Measurements from ENCODE around the gene SGO2. TPM values are rescaled to one million over a fixed set of nuclear protein-coding genes. Genes with fewer than 3 reads are reported as not detected.
"Not testable (repeated sequence)": the region's sequence is repeated elsewhere in the genome, so short reads cannot be mapped to it uniquely, and the experiment has no call there.

Gene SGO2
- polyA plus RNA-seq, 3 donors from 2014 or later, result 3.4 to 6.1 (median 4.3) TPM

DNA sequence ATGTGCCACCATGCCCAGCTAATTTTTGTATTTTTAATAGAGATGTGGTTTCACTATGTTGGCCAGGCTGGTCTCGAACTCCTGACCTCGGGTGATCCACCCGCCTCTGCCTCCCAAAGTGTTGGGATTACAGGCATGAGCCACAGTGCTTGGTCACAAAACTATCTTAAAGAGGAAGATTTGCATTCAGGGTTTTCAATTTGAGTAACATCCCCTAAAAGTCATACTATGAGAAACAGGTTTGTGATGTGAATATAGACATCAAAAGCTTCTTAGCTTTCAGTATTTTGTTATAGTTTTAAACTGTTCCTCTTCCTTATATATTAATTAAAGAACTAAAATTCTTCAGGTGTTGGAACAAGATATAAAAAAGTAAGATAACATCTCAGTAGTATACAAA is 84.2 kb downstream of the SGO2 start:
- peaks cover 3 to 17% (median 8%) of the 10 kb centered on the region in 3 donors for H3K27me3 Mint-ChIP-seq (ENCODE audit: low read depth in 3 of 3)
- not testable (repeated sequence) for H3K4me3 Mint-ChIP-seq, H3K27ac Mint-ChIP-seq, H3K9me3 Mint-ChIP-seq, H3K4me1 Mint-ChIP-seq, DNase-seq, H3K36me3 Mint-ChIP-seq

DNA sequence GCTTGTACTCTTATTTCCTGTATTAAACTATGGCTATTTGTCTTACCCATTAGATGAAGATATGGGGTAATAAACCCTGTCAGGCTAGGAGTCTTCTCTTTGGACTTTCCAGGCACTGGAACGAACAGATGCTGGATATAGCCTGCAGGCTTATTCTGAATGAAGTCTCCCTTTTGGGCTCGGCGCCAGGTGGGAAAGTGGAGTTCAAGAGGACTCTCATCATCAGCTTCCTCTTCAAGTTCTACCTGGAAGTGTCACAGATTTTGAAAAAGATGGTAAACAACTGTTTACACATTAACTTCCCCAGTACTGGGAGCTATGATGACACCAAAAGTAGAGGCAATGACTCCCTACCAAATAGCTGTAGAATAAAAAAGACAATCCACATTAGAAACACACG is 87.7 kb downstream of the SGO2 start:
- no peak overlapping the region for H3K27ac Mint-ChIP-seq
- peaks cover 0 to under 1% (median 0%) of the 10 kb centered on the region in 6 donors for H3K9me3 Mint-ChIP-seq
- H3K36me3 Mint-ChIP-seq, result no peaks in the 10 kb centered on the region
- H3K27me3 Mint-ChIP-seq (ENCODE audit: low read depth in 3 of 3), result peaks cover 3 to 12% (median 5%) of the 10 kb centered on the region in 3 donors
- no peak for DNase-seq
- no peak overlapping the region for H3K4me3 Mint-ChIP-seq
- peaks cover 17 to 22% of the 10 kb centered on the region in 2 donors for H3K4me1 Mint-ChIP-seq

DNA sequence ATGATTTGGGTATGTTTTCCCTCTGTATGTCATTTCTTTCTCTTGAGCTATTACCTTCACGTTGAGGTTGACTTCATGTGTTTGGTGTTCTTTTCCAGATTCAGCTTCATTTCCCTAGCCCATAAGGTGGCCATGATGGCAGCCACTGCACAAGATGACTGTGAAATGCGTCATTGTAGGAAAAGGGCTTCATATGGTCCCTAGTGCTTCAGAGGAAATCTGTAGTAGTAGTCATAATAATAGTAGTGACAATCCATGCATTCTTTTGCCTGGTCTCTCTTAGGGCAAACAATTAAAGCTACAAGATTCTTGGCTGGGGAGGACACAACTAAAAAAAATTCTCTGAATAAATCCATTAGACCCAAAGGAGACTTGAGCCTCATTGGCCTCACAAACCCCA is 88.2 kb downstream of the SGO2 start:
- Mint-ChIP-seq H3K4me3 (no peak overlapping the region), H3K27ac (no peak overlapping the region), H3K4me1 (peaks cover 17 to 22% of the 10 kb centered on the region in 2 donors), H3K9me3 (no peaks in the 10 kb centered on the region), H3K36me3 (no peaks in the 10 kb centered on the region), H3K27me3 (ENCODE audit: low read depth in 3 of 3) (peaks cover 3 to 12% (median 5%) of the 10 kb centered on the region in 3 donors)
- DNase-seq, result no peak

DNA sequence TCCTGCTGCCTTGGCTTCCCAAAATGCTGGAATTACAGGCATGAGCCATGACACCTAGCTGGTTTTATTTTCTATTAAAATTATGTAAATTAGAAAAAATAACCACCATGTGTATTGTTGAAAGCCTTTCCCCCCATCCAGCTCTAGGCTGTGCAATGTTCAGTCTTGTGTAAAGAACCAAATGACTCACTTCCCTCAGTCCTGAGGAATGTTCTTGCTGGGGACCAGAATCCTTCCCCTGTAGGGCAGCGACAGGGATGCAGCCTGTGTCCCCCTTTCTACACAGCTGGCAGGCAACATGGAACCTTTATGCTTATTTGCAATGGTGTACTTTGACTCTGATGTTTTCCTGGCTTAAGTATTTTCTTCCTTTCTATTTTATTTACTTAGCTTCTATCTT is 89.2 kb downstream of the SGO2 start:
- Mint-ChIP-seq H3K27ac (no peak overlapping the region), H3K4me1 (peaks cover 17 to 22% of the 10 kb centered on the region in 2 donors), H3K4me3 (no peak overlapping the region), H3K36me3 (no peaks in the 10 kb centered on the region), H3K27me3 (ENCODE audit: low read depth in 3 of 3) (peaks cover 1 to 9% (median 5%) of the 10 kb centered on the region in 3 donors), H3K9me3 (no peaks in the 10 kb centered on the region)
- DNase-seq, result no peak

DNA sequence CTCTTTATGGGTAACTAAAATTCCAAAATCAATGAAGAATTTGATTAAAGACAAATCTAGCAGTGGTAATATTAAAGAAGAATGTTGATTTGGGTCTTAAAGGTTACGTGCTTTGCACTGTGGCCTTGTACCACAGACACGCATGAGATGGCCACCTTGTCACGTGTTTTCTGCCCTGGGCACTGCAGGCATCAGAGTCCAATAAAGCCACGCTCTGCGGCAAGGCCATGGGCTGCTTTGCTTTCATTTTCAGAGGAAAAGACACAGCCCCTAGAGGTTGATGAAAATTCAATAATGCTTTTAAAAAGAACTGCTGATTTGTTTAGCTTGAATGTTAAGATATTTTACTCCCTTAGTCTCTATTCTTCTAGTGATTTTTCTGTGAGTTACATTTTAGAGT is 90.2 kb downstream of the SGO2 start:
- DNase-seq, result peak; percentile 0 to 4 (median 4)
- H3K9me3 Mint-ChIP-seq, result no peaks in the 10 kb centered on the region
- H3K4me1 Mint-ChIP-seq, result peaks cover 17 to 22% of the 10 kb centered on the region in 2 donors
- H3K4me3 Mint-ChIP-seq, result peak overlapping the region; percentile 4 to 52 (median 22)
- no peaks in the 10 kb centered on the region for H3K36me3 Mint-ChIP-seq
- peaks cover 0 to 9% (median 5%) of the 10 kb centered on the region in 3 donors for H3K27me3 Mint-ChIP-seq (ENCODE audit: low read depth in 3 of 3)
- peak overlapping the region in 2 of 6 donors; percentile 65 to 69 for H3K27ac Mint-ChIP-seq

DNA sequence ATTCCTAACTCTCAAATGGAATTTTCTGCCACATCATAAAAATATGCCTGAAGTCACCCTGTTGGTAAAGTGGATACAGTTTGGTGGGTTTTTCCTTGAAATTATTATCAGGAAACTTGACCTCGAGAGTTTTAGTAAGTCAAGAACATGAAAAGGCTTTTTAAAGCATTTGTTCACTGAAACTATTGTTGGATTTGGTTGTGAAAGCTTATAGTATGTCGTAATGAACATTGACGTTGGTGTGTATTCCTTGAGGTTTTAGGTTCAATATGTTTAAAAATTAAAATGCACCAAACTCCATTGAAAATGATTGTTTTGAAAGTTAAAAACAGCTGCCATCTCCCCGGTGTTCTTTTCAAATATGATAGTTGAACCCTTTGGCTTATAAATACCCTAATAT is 90.6 kb downstream of the SGO2 start:
- Mint-ChIP-seq H3K9me3 (no peaks in the 10 kb centered on the region), H3K4me3 (peak overlapping the region in 4 of 5 donors; percentile 5 to 52 (median 23)), H3K4me1 (peaks cover 17 to 22% of the 10 kb centered on the region in 2 donors), H3K36me3 (no peaks in the 10 kb centered on the region), H3K27ac (peak overlapping the region in 1 of 6 donors; percentile 65), H3K27me3 (ENCODE audit: low read depth in 3 of 3) (peaks cover 0 to 9% (median 5%) of the 10 kb centered on the region in 3 donors)
- no peak for DNase-seq

DNA sequence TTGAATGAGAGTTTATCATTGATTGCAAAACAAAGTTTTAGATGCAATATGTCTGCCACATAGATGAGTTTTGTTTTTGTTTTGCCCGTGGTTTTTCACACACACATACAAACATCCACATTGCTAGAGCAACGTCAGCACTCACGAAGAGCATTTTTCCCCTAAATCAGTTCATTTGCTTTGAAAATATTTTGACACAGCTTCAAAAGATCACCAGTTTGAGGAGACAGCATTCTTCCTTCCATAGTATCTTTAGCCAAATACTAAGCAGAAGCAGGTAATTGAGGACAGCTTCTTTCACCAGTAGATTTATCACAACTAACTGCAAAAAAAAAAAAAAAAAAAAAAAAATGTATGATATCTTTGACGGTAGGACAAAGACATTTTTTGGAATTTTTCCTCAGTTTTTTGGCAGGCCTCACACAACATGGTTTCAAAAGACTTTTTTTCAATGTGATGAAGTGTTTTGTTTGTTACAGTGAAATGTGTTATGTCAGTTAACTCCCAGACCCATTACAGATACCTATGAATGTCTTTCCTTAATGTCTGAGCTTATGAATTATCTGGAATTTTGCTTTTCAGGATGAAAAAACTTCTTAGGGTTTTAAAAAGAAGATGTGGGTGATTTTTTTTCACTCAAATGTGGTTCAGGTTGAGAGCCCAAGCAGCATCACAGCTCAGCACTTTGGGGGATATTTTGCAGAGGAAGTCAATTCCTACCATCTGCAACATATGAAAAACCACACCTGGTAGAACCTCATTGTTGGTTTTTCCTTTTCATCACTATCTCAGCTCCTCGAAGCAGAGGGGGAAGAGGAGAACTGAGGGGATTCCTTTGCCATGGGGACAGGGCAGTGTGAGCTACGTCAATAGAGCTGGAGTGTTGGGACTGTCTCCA is 91.4 kb downstream of the SGO2 start:
- peaks cover 0 to 4% (median 3%) of the 10 kb centered on the region in 3 donors for H3K27me3 Mint-ChIP-seq (ENCODE audit: low read depth in 3 of 3)
- peak overlapping the region in 1 of 6 donors; percentile 23 for H3K27ac Mint-ChIP-seq
- DNase-seq, result no peak
- peak overlapping the region in 2 of 5 donors; percentile 5 to 42 for H3K4me3 Mint-ChIP-seq
- no peaks in the 10 kb centered on the region for H3K36me3 Mint-ChIP-seq
- peaks cover 17 to 22% of the 10 kb centered on the region in 2 donors for H3K4me1 Mint-ChIP-seq
- no peaks in the 10 kb centered on the region for H3K9me3 Mint-ChIP-seq

DNA sequence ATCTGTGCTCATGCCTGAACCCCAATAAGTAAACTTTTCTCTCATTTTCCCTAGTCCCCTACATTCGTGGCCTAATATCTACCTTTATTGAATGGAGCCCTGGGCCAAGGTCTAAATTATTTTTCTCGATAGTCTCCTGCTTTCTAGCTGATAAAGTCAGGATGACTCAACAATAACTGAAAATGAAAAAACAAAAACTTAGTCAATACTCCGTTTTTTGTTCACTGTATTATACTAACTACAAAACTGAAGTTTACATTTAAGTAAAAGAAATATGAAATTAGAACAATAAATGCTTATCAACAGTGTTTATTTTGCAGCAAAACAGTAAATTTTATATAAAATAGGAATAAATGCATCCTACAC is 92.0 kb downstream of the SGO2 start:
- Mint-ChIP-seq H3K36me3 (no peaks in the 10 kb centered on the region), H3K9me3 (no peaks in the 10 kb centered on the region), H3K27ac (no peak overlapping the region), H3K27me3 (ENCODE audit: low read depth in 3 of 3) (peaks cover 0 to 4% (median 2%) of the 10 kb centered on the region in 3 donors), H3K4me1 (peaks cover 17 to 22% of the 10 kb centered on the region in 2 donors), H3K4me3 (no peak overlapping the region)
- no peak for DNase-seq

DNA sequence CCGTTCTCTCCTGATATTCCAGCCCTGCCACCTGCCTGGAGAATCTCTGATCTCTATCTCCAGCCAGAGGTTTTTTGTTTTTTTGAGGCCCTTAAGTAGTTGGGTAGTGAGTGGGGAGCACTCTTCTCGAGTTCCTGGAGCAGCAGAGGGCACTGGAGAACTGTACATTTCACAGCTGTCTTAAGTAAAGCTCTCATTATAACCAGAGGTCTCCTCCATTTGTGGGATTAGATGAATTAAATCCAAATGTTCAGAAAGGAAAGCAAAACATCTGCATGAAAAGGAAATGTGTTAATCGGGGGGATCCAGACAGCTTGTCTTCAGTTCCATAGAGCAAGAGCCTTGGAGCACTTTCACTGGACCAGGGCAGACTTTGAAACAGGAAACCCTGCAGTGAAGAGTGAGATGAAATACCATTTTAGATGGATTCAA is 92.6 kb downstream of the SGO2 start:
- Mint-ChIP-seq H3K36me3 (no peaks in the 10 kb centered on the region), H3K9me3 (no peaks in the 10 kb centered on the region), H3K4me1 (peaks cover 17 to 22% of the 10 kb centered on the region in 2 donors), H3K27ac (no peak overlapping the region), H3K4me3 (no peak overlapping the region), H3K27me3 (ENCODE audit: low read depth in 3 of 3) (peaks cover 0 to 3% (median 2%) of the 10 kb centered on the region in 3 donors)
- DNase-seq, result no peak

DNA sequence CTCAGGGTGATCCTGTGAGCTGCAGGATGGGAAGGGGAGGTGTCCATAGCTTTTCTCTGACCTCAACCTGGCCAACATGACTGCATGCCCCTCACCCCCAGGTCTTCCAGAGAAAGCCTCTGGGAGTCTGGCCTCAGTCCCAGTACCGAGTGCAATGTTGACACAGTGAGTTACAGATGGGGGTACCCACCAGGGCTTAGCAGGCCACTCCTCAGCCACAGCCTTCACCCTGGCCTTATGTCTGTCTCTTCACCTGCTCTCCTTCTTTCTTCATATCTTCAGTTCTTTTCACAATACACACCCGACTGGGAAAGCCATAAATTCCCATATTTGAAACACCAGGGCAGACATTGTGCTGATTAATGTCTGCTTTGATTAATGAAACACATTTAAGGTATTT is 93.3 kb downstream of the SGO2 start:
- Mint-ChIP-seq H3K4me3 (no peak overlapping the region), H3K27ac (no peak overlapping the region), H3K27me3 (ENCODE audit: low read depth in 3 of 3) (peaks cover 0 to 2% (median under 1%) of the 10 kb centered on the region in 3 donors), H3K9me3 (no peaks in the 10 kb centered on the region), H3K4me1 (peaks cover 17 to 22% of the 10 kb centered on the region in 2 donors), H3K36me3 (no peaks in the 10 kb centered on the region)
- no peak for DNase-seq

DNA sequence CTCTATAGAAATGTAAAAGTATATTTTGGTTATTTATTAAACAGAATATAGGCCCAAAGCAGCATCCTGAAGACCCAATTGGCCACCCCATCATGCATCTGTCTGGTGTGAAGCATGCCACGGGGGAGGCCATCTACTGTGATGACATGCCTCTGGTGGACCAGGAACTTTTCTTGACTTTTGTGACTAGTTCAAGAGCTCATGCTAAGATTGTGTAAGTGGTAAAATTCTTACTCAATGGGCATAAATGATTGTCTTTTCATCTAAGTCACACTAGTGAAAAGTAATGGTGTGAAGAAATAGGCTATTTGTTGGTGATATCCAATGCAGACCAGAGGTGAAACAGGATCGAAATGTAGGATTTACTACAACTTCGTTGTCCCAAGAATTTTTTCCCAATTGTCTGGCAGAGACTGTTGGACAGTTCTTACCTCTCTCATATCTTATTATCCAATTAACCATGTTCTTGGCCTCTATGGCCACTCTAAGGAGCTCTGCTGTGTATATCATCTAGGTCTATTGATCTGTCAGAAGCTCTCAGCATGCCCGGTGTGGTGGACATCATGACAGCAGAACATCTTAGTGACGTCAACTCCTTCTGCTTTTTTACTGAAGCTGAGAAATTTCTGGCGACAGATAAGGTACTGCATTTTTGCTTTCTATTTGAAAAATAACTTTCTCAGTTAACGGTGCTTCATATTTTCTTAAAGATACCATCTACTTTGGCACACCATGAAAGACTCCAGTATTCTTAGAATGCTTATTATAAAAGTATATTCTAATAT is 94.8 kb downstream of the SGO2 start:
- Mint-ChIP-seq H3K4me1 (peaks cover 17 to 22% of the 10 kb centered on the region in 2 donors), H3K27me3 (ENCODE audit: low read depth in 3 of 3) (peaks cover 0 to 2% (median 0%) of the 10 kb centered on the region in 3 donors), H3K27ac (no peak overlapping the region), H3K9me3 (no peaks in the 10 kb centered on the region), H3K4me3 (no peak overlapping the region), H3K36me3 (no peaks in the 10 kb centered on the region)
- no peak for DNase-seq

DNA sequence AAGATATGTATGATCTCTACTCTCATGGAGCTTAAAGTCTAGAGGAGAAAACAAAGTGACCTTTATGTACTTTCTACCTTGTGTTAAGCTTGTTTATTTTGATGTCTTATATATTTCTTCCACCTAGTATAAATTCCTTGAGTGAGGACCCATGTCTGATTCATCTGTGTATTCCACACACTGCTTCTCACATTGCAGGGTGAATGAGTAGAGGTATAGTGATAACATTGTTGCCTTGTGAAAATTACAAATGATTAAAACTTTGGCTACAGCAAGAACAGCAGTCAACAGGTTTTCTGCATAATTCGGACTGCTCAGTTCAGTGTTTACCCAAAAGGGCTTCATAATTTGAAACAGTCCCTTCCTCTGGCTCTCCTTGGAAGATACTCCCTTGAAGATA is 96.1 kb downstream of the SGO2 start:
- no peaks in the 10 kb centered on the region for H3K9me3 Mint-ChIP-seq
- H3K4me1 Mint-ChIP-seq, result peaks cover 5 to 9% of the 10 kb centered on the region in 2 donors
- no peak overlapping the region for H3K4me3 Mint-ChIP-seq
- peaks cover 0 to 2% (median 0%) of the 10 kb centered on the region in 3 donors for H3K27me3 Mint-ChIP-seq (ENCODE audit: low read depth in 3 of 3)
- DNase-seq, result no peak
- no peak overlapping the region for H3K27ac Mint-ChIP-seq
- no peaks in the 10 kb centered on the region for H3K36me3 Mint-ChIP-seq

DNA sequence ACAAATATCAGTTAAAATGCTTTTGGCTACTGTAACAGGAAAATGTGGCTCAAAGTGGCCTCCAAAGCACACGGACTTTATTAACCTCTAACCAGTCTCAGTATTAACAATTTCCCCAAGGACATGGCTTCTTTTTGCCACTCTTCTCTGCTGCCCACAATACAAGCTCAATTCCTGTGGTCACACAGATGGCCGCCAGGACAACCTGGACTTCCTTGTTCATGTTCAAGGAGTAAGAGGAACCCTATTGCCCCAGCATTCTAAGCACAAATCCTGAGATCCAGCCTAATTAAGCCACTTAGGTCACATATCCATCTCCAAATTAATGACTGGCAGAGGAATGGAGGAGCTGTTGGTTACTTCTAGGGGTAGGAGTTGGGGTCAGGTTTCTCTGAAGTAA is 98.0 kb downstream of the SGO2 start:
- Mint-ChIP-seq H3K4me1 (no peaks in the 10 kb centered on the region), H3K27ac (no peak overlapping the region), H3K36me3 (no peaks in the 10 kb centered on the region), H3K27me3 (ENCODE audit: low read depth in 3 of 3) (peaks cover 0 to 2% (median 2%) of the 10 kb centered on the region in 3 donors), H3K9me3 (no peaks in the 10 kb centered on the region), H3K4me3 (no peak overlapping the region)
- DNase-seq, result no peak

DNA sequence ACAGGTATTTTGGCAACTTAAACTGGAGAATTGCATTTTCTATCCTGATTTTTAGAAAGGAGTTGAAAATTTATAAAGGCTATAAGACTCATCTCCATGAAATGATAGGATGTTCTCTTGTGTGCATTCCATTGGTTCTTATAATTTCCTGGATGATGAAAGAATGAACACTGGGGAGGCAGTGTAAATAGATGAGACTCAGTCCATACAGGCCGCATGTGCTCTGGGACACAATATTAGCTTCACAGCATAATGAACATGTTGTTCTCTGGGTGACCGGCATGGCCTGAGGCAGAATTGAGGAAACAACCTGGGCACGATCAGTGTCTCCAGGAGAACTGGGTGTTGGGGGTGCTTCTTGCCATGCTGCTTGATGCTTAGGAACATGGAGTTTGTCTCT is 98.7 kb downstream of the SGO2 start:
- Mint-ChIP-seq H3K9me3 (no peaks in the 10 kb centered on the region), H3K27me3 (ENCODE audit: low read depth in 3 of 3) (peaks cover 0 to 2% (median 2%) of the 10 kb centered on the region in 3 donors), H3K36me3 (no peaks in the 10 kb centered on the region), H3K4me3 (no peak overlapping the region), H3K4me1 (no peaks in the 10 kb centered on the region), H3K27ac (no peak overlapping the region)
- DNase-seq, result no peak
